ENCODE results near the gene ADM2.

The ADM2 gene

GRCh38 chr22:50436841-50437341 is 44.5 kb upstream of the ADM2 start:
- TF ChIP-seq CTCF (IDR thresholded peaks at IDR 0.05; ENCODE audit: low read depth, low read length) = no peak
- in situ Hi-C loops (cut with HindIII; ENCODE audit: low sequenced_read_pairs) = no loop called here
- no peak overlapping the region for H3K4me3 ChIP-seq (ENCODE audit: low read depth, low read length)
- no peak for DNase-seq (ENCODE audit: low read depth, low spot score)

DNA sequence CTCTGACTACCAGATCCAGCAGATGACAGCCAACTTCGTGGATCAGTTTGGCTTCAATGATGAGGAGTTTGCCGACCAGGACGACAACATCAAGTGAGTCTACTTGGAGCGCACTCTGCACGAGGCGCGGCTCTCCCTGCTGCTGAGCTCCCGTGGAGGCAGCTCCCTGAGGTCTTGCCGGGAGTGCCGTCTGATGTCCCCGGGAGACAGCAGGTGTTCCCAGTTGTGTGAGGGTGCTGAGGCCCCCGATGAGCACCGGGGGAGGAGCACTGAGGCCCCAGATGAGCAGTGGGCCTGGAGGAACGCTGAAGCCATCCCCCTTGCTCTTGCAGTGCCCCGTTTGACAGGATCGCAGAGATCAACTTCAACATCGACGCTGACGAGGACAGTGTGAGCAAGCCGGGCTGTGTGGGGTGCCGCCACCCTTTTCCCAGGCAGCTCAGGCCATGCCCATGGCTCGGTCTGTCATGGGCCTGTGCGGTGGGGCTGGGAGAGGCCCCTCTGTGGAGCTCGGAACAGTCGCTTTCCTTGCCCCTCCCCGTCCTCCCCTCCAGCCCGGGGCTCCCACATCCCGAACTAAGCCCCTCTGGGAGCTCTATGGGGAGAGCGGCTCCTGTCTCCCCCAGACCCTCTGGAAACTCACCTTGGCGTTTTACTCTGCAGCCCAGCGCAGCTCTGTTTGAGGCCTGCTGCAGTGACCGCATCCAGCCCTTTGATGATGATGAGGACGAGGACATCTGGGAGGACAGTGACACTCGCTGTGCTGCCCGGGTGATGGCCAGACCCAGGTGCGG is 43.6 kb upstream of the ADM2 start:
- TF ChIP-seq CTCF (IDR thresholded peaks at IDR 0.05; ENCODE audit: low read depth, low read length) = no peak
- no peak overlapping the region for H3K4me3 ChIP-seq (ENCODE audit: low read depth, low read length)
- in situ Hi-C loops (cut with HindIII; ENCODE audit: low sequenced_read_pairs) = no loop called here
- no peak for DNase-seq (ENCODE audit: low read depth, low spot score)

- no peak for DNase-seq (ENCODE audit: low read depth, low spot score)
- no peak for TF ChIP-seq CTCF (IDR thresholded peaks at IDR 0.05; ENCODE audit: low read depth, low read length)
- in situ Hi-C loops (cut with HindIII; ENCODE audit: low sequenced_read_pairs) = no loop called here
- no peak overlapping the region for H3K4me3 ChIP-seq (ENCODE audit: low read depth, low read length)
These were observed 42.8 kb upstream of the ADM2 start for GRCh38 chr22:50438305-50439275.

- H3K4me3 ChIP-seq (ENCODE audit: low read depth, low read length) = no peak overlapping the region
- in situ Hi-C loops (cut with HindIII; ENCODE audit: low sequenced_read_pairs) = no loop called here
- no peak for TF ChIP-seq CTCF (IDR thresholded peaks at IDR 0.05; ENCODE audit: low read depth, low read length)
- no peak for DNase-seq (ENCODE audit: low read depth, low spot score)
These were observed 42.0 kb upstream of the ADM2 start for GRCh38 chr22:50439314-50439870.

GRCh38 chr22:50439871-50440331 is 41.4 kb upstream of the ADM2 start:
- no peak for DNase-seq (ENCODE audit: low read depth, low spot score)
- no peak for TF ChIP-seq CTCF (IDR thresholded peaks at IDR 0.05; ENCODE audit: low read depth, low read length)
- in situ Hi-C loops (cut with HindIII; ENCODE audit: low sequenced_read_pairs) = no loop called here
- H3K4me3 ChIP-seq (ENCODE audit: low read depth, low read length) = no peak overlapping the region

- H3K4me3 ChIP-seq (ENCODE audit: low read depth, low read length) = no peak overlapping the region
- no peak for TF ChIP-seq CTCF (IDR thresholded peaks at IDR 0.05; ENCODE audit: low read depth, low read length)
- in situ Hi-C loops (cut with HindIII; ENCODE audit: low sequenced_read_pairs) = no loop called here
- DNase-seq (ENCODE audit: low read depth, low spot score) = no peak
These were observed 40.6 kb upstream of the ADM2 start for GRCh38 chr22:50440544-50441249.
